Measurements from ENCODE around the gene TSPAN3. TPM values are rescaled to one million over a fixed set of nuclear protein-coding genes. Genes with fewer than 3 reads are reported as not detected.

Gene TSPAN3
- total and polyA plus RNA-seq, 8 donors, result 319 to 645 (median 360) TPM

DNA sequence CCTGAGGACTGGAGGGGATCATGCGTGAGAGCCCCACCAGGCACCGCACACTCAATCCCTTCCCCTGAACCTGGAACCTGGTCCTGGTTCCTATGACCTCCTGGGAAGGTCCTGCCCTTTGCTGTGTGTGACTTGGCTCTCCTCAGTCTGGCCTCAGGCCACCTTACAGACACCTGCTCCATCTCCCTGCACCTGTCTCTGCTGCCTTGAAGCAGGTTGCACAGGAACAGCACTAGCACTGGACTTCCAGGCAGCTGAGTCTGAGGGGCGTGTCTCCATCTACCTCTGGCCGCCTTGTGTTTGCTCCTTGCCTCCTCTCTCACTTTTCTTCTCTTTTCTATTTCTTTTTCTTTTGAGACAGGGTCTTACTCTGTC, 60.6 kb downstream of the TSPAN3 start:
- Histone ChIP-seq H3K27me3 (no peaks in the 10 kb centered on the region), H3K36me3 (no peaks in the 10 kb centered on the region), H3K4me3 (no peak overlapping the region), H3K4me1 (peaks cover 0 to 40% of the 10 kb centered on the region in 2 donors), H3K27ac (no peak overlapping the region), H3K9me3 (no peaks in the 10 kb centered on the region)
- ATAC-seq (no peak), DNase-seq (no peak)
- intact Hi-C loops (cut with DNase I), result no loop called here
- TF ChIP-seq, protein P1, sequence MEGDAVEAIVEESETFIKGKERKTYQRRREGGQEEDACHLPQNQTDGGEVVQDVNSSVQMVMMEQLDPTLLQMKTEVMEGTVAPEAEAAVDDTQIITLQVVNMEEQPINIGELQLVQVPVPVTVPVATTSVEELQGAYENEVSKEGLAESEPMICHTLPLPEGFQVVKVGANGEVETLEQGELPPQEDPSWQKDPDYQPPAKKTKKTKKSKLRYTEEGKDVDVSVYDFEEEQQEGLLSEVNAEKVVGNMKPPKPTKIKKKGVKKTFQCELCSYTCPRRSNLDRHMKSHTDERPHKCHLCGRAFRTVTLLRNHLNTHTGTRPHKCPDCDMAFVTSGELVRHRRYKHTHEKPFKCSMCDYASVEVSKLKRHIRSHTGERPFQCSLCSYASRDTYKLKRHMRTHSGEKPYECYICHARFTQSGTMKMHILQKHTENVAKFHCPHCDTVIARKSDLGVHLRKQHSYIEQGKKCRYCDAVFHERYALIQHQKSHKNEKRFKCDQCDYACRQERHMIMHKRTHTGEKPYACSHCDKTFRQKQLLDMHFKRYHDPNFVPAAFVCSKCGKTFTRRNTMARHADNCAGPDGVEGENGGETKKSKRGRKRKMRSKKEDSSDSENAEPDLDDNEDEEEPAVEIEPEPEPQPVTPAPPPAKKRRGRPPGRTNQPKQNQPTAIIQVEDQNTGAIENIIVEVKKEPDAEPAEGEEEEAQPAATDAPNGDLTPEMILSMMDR (IDR thresholded peaks at IDR 0.05), result no peak

DNA sequence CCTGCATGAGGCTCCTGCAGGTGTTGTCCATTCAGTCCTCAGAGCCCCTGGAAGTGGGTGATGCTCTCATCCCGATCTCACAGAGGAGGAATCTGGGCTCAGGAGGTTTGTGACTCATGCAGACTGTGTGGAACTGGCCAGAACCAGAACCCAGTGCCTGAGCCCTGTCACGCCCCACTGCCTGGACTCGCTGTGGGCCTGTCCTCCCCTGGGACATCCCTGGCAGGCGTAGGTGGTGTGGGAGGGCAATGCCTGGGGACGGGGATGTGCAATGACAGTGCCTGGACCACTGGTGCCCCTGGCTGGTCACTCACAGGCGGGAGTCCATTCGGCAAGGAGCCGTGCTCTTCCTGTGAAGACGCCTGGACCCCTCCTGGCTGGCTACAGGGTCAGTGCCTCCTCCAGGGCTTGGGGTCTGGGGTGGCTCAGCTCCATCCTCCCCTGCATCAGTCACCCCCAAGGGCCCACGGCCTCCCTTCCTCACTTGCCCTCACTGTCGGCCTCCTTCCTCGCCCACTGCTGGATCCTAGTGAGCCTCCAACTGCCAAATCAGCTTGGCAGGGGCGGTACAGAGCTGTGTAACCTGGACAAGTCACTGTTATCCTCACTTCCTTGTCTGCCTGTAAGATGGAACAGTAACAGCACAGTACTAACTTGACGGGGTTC, 61.1 kb downstream of the TSPAN3 start:
- Histone ChIP-seq H3K27me3 (no peaks in the 10 kb centered on the region), H3K4me3 (no peak overlapping the region), H3K27ac (peak overlapping the region in 1 of 2 donors; percentile 28), H3K36me3 (no peaks in the 10 kb centered on the region), H3K9me3 (no peaks in the 10 kb centered on the region), H3K4me1 (peaks cover 0 to 35% of the 10 kb centered on the region in 2 donors)
- no peak for ATAC-seq
- intact Hi-C loops (cut with DNase I), result no loop called here
- TF ChIP-seq, protein P1 (IDR thresholded peaks at IDR 0.05), result no peak
- DNase-seq, result peak in 1 of 4 donors; percentile 49

DNA sequence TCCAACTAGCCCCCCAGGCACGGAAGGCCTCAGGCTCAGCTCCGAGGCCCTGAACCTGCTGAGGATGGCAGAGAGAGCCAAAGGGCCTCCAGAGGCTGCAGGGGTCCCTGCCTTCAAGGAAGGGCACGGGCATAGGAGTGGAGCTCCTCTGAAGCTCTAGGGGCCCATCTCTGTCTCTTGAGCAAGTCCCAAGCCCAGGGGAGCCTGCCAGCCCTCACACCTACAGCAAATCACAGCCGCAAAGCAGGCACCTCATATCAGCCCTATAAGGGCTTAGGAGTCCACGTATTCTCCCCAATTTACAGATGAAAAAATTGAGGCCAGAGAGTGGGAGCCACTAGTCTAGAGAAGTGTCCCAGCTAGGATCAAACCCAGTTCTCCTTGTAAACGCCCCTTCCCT, 61.7 kb downstream of the TSPAN3 start:
- H3K4me3 ChIP-seq, result no peak overlapping the region
- no peaks in the 10 kb centered on the region for H3K36me3 ChIP-seq
- ATAC-seq, result no peak
- peak overlapping the region in 1 of 2 donors; percentile 28 for H3K27ac ChIP-seq
- peaks cover 0 to 35% of the 10 kb centered on the region in 2 donors for H3K4me1 ChIP-seq
- H3K27me3 ChIP-seq, result no peaks in the 10 kb centered on the region
- TF ChIP-seq, protein P1 (IDR thresholded peaks at IDR 0.05), result no peak
- DNase-seq, result peak in 1 of 4 donors; percentile 20
- intact Hi-C loops (cut with DNase I), result no loop called here
- H3K9me3 ChIP-seq, result no peaks in the 10 kb centered on the region

DNA sequence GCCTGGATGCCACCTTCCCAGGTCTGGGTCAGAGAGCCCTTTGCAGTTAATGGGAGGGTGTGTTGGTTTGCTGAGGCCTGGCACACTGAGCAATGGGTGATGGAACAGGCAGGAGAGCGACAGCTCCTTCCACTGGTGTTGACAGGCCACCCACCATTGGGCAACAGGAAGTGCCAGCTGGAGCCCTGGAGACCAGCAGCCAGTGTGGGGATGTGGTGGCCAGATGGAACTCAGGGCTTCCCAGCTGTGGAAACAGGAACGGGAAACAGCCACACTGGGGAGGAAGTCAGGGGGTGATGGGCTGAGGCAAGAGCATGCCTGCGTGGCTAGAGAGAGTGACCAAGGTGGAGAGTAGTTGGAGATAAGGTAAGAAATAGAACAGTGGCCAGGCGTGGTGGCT, 66.7 kb downstream of the TSPAN3 start:
- TF ChIP-seq, protein P1 (IDR thresholded peaks at IDR 0.05), result no peak
- Histone ChIP-seq H3K36me3 (peaks cover 0 to 4% of the 10 kb centered on the region in 2 donors), H3K4me3 (no peak overlapping the region), H3K27me3 (no peaks in the 10 kb centered on the region), H3K27ac (peak overlapping the region; percentile 33 to 92), H3K4me1 (peaks cover 5 to 58% of the 10 kb centered on the region in 2 donors), H3K9me3 (no peaks in the 10 kb centered on the region)
- ATAC-seq (peak; percentile 69), DNase-seq (peak in 2 of 4 donors; percentile 84 to 90)
- intact Hi-C loops (cut with DNase I), result no loop called here

DNA sequence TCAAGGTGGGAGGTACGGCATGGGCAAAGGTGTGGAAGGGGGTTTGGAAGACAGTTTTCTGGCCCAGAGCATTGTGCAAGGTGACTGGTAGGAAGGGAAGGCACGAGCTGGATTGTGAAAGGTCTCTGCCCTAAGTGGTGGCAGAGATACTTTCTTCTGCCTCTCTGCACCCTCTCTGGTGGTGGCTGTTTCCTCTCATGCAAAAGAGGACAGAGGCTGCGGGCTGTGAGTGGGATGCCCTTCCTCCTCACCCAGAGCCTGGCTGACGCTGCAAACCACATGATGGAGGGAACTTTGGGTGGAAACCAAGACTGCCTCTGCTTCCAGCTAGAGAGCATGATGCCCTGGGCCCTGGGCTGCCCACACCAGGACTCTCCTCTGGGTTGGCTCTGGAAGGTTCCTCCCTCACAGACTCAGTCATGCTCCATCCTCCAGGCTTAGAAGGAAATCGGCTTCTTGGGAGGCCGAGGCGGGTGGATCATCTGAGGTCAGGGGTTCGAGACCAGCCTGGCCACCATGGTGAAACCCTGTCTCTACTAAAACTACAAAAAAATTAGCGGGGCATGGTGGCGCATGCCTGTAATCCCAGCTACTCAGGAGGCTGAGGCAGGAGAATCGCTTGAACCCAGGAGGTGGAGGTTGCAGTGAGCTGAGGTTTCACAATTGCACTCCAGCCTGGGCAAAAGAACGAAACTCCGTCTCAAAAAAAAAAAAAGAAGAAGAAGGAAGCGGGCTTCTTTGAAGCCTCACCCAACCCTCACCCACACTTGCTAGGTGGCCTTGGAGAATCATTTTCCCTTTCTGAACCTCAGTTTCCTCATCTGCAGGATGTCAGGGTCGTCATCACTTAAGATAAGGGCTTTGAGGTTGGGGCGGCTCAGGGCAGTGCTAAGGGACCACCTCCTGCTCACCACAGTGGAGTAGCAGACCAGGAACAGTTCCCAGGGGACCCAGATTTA, 67.7 kb downstream of the TSPAN3 start:
- peaks cover 5 to 60% of the 10 kb centered on the region in 2 donors for H3K4me1 ChIP-seq
- peak in 2 of 4 donors; percentile 89 for DNase-seq
- no peaks in the 10 kb centered on the region for H3K9me3 ChIP-seq
- peaks cover 0 to 4% of the 10 kb centered on the region in 2 donors for H3K36me3 ChIP-seq
- TF ChIP-seq, protein P1 (IDR thresholded peaks at IDR 0.05), result no peak
- no peaks in the 10 kb centered on the region for H3K27me3 ChIP-seq
- intact Hi-C loops (cut with DNase I), result no loop called here
- H3K4me3 ChIP-seq, result peak overlapping the region in 1 of 2 donors; percentile 11
- peak; percentile 83 for ATAC-seq
- H3K27ac ChIP-seq, result peak overlapping the region; percentile 39 to 92

Measured in left lung (tissue), 10 donors.